ENCODE results near the gene COL13A1.

The COL13A1 gene

GRCh38 chr10:69766161-69766910 lies 35.4 kb upstream of the COL13A1 start:
- H3K4me1 ChIP-seq (ENCODE audit: insufficient read depth, poor library complexity, severe bottlenecking), result peaks cover 7% of the 10 kb centered on the region
- TF ChIP-seq, protein P1, sequence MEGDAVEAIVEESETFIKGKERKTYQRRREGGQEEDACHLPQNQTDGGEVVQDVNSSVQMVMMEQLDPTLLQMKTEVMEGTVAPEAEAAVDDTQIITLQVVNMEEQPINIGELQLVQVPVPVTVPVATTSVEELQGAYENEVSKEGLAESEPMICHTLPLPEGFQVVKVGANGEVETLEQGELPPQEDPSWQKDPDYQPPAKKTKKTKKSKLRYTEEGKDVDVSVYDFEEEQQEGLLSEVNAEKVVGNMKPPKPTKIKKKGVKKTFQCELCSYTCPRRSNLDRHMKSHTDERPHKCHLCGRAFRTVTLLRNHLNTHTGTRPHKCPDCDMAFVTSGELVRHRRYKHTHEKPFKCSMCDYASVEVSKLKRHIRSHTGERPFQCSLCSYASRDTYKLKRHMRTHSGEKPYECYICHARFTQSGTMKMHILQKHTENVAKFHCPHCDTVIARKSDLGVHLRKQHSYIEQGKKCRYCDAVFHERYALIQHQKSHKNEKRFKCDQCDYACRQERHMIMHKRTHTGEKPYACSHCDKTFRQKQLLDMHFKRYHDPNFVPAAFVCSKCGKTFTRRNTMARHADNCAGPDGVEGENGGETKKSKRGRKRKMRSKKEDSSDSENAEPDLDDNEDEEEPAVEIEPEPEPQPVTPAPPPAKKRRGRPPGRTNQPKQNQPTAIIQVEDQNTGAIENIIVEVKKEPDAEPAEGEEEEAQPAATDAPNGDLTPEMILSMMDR (IDR thresholded peaks at IDR 0.05; ENCODE audit: poor library complexity, severe bottlenecking), result no peak
- no peak overlapping the region for H3K4me3 ChIP-seq (ENCODE audit: severe bottlenecking)
- no peaks in the 10 kb centered on the region for H3K36me3 ChIP-seq (ENCODE audit: low read depth)
- no peak for ATAC-seq (ENCODE audit: low read depth)
- no peak overlapping the region for H3K27ac ChIP-seq (ENCODE audit: poor library complexity, severe bottlenecking)
- H3K9me3 ChIP-seq (ENCODE audit: severe bottlenecking), result no peaks in the 10 kb centered on the region
- H3K27me3 ChIP-seq (ENCODE audit: insufficient read depth, poor library complexity, severe bottlenecking), result no peaks in the 10 kb centered on the region
- no peak for DNase-seq (ENCODE audit: low spot score)

DNA sequence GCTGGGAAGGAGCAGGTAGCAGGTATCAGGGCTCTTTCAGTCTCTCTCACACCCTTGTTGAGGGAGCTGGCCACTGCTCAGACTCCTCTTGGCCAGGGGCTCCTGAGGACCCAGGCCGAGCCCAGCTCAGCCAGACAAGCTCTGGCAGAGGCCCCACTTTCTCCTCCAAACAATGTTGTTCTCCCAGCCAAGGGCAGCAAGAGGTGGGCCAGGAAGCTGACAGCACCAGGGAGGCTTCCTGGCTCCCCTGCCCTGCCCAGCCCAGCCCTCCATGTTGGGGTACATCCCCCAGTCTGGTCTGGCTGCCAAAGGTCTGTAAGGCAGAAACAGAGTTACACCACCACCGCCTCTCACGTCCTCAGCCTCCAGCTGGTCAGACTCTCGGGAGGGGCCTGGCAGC lies 33.9 kb upstream of the COL13A1 start:
- no peaks in the 10 kb centered on the region for H3K9me3 ChIP-seq (ENCODE audit: severe bottlenecking)
- TF ChIP-seq, protein P1 (IDR thresholded peaks at IDR 0.05; ENCODE audit: poor library complexity, severe bottlenecking), result no peak
- ATAC-seq (ENCODE audit: low read depth) (no peak), DNase-seq (ENCODE audit: low spot score) (no peak)
- no peak overlapping the region for H3K4me3 ChIP-seq (ENCODE audit: severe bottlenecking)
- H3K4me1 ChIP-seq (ENCODE audit: insufficient read depth, poor library complexity, severe bottlenecking), result peaks cover 7% of the 10 kb centered on the region
- no peaks in the 10 kb centered on the region for H3K27me3 ChIP-seq (ENCODE audit: insufficient read depth, poor library complexity, severe bottlenecking)
- H3K27ac ChIP-seq (ENCODE audit: poor library complexity, severe bottlenecking), result no peak overlapping the region
- no peaks in the 10 kb centered on the region for H3K36me3 ChIP-seq (ENCODE audit: low read depth)

DNA sequence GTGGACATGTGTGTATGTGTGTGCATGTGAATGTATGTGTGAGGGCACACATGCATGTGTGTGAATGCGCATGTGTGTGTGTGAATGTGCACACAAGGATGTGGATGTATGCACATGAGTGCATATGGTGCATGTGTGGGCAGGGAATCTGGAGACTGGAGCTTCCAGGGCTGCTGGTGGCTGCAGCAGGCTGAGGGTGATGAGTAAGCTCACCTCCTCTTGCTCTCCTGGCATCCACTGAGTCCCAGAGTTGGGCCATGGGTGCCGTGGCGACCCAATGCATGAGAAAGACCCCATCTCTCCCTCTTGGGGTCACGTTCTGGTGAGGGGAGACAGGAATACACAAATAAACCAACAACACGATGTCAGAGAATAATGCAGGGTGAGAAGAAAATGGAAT lies 33.3 kb upstream of the COL13A1 start:
- DNase-seq (ENCODE audit: low spot score) (no peak), ATAC-seq (ENCODE audit: low read depth) (no peak)
- H3K27ac ChIP-seq (ENCODE audit: poor library complexity, severe bottlenecking), result no peak overlapping the region
- no peaks in the 10 kb centered on the region for H3K27me3 ChIP-seq (ENCODE audit: insufficient read depth, poor library complexity, severe bottlenecking)
- TF ChIP-seq, protein P1 (IDR thresholded peaks at IDR 0.05; ENCODE audit: poor library complexity, severe bottlenecking), result no peak
- peaks cover 7% of the 10 kb centered on the region for H3K4me1 ChIP-seq (ENCODE audit: insufficient read depth, poor library complexity, severe bottlenecking)
- H3K4me3 ChIP-seq (ENCODE audit: severe bottlenecking), result no peak overlapping the region
- H3K9me3 ChIP-seq (ENCODE audit: severe bottlenecking), result no peaks in the 10 kb centered on the region
- no peaks in the 10 kb centered on the region for H3K36me3 ChIP-seq (ENCODE audit: low read depth)

DNA sequence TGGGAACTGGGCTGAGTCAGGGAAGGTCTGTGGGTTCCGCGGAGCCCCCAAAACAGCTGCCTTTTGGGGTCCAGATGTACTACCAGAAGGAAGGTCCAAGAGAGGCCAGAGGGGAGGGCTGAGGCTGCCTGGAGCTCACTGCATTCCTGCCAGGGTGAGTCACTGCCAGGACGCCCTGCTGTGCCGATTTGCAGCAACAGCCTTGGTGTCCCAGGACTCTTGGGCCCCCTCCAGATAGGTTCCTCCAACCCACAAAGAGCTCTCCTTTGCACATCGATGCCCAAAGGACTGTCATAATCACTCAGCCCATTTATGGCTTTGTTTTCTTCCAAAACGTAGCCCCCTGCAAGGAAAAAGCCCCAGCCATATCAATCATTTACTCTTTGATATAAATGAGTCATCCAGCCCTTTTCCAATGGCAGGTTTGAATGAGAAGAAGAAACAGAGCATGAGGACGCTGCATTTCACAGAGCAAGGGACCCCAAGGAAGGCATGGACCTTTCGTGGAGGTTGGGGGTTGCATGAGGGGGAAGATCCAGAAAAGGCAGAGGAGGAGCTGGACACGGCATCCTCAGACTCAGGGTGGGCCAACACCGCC lies 32.2 kb upstream of the COL13A1 start:
- Histone ChIP-seq H3K4me3 (ENCODE audit: severe bottlenecking) (no peak overlapping the region), H3K27me3 (ENCODE audit: insufficient read depth, poor library complexity, severe bottlenecking) (no peaks in the 10 kb centered on the region), H3K27ac (ENCODE audit: poor library complexity, severe bottlenecking) (no peak overlapping the region), H3K9me3 (ENCODE audit: severe bottlenecking) (no peaks in the 10 kb centered on the region), H3K36me3 (ENCODE audit: low read depth) (no peaks in the 10 kb centered on the region), H3K4me1 (ENCODE audit: insufficient read depth, poor library complexity, severe bottlenecking) (peaks cover 7% of the 10 kb centered on the region)
- TF ChIP-seq, protein P1 (IDR thresholded peaks at IDR 0.05; ENCODE audit: poor library complexity, severe bottlenecking), result no peak
- DNase-seq (ENCODE audit: low spot score), result no peak
- peak; percentile 92 for ATAC-seq (ENCODE audit: low read depth)
